SKM-1 (cell line): ENCODE measurements around the gene CUTA.

Source experiments
- DNase-seq: peaks from one replicate; lab custom pipeline; 2025; ENCODE audit not compliant: unreplicated experiment; lab: John Stamatoyannopoulos, UW

The CUTA gene

GRCh38 chr6:33417903-33418689, at the start of gene CUTA:
Gene CUTA, minus strand, starts transcription at chr6:33418107. Its CDS starts 107 bp downstream, at chr6:33418000.
- peak; percentile 95 for DNase-seq

GRCh38 chr6:33467091-33467490, 49.2 kb upstream of the CUTA start:
- DNase-seq, result no peak

GRCh38 chr6:33466075-33466735, 48.3 kb upstream of the CUTA start:
- no peak for DNase-seq

GRCh38 chr6:33459226-33459625, 41.3 kb upstream of the CUTA start:
- no peak for DNase-seq

GRCh38 chr6:33458676-33459075, 40.8 kb upstream of the CUTA start:
- DNase-seq, result no peak

GRCh38 chr6:33456156-33456555, 38.2 kb upstream of the CUTA start:
- no peak for DNase-seq

GRCh38 chr6:33455051-33455450, 37.1 kb upstream of the CUTA start:
- no peak for DNase-seq

- peak; percentile 95 for DNase-seq
Observed at GRCh38 chr6:33454009-33454946, 36.4 kb upstream of the CUTA start, which contains the start of gene ZBTB9. Gene ZBTB9, plus strand, starts transcription at chr6:33454576. Its CDS starts 525 bp downstream, at chr6:33455101.

- DNase-seq, result no peak
Observed at GRCh38 chr6:33453393-33454008, 35.6 kb upstream of the CUTA start.

GRCh38 chr6:33452496-33452895, 34.6 kb upstream of the CUTA start:
- no peak for DNase-seq

- DNase-seq, result no peak
Observed at GRCh38 chr6:33451606-33452005, 33.7 kb upstream of the CUTA start.

- no peak for DNase-seq
Observed at GRCh38 chr6:33450434-33450833, 32.5 kb upstream of the CUTA start.

GRCh38 chr6:33446356-33446755, 28.4 kb upstream of the CUTA start:
- no peak for DNase-seq

GRCh38 chr6:33445119-33445603, 27.3 kb upstream of the CUTA start:
- peak; percentile 64 for DNase-seq

- DNase-seq, result no peak
Observed at GRCh38 chr6:33443619-33444504, 26.0 kb upstream of the CUTA start.

GRCh38 chr6:33443025-33443424, 25.1 kb upstream of the CUTA start:
- DNase-seq, result no peak

- no peak for DNase-seq
Observed at GRCh38 chr6:33442283-33442682, 24.4 kb upstream of the CUTA start.

GRCh38 chr6:33441457-33441856, 23.6 kb upstream of the CUTA start:
- no peak for DNase-seq

- DNase-seq, result no peak
Observed at GRCh38 chr6:33440649-33441309, 22.9 kb upstream of the CUTA start.
